Activated T-cell treated with anti-CD3 and anti-CD28 coated beads for 4 hours (primary cell): ENCODE results near the gene NPHP4.
"Not testable (repeated sequence)": the region's sequence is repeated elsewhere in the genome, so short reads cannot be mapped to it uniquely, and the experiment has no call there.

Experiments used
- DNase-seq: peaks from one replicate; pipeline ENCODE4 v3.0.0-alpha.2; 2020

The NPHP4 gene

GRCh38 chr1:6022193-6022592 lies 30.0 kb upstream of the NPHP4 start:
- DNase-seq = no peak

- DNase-seq = no peak
These were observed 27.1 kb upstream of the NPHP4 start for GRCh38 chr1:6019166-6019845.

- DNase-seq = not testable (repeated sequence)
These were observed 25.4 kb upstream of the NPHP4 start for GRCh38 chr1:6017654-6018053.

GRCh38 chr1:6016191-6016865 lies 24.1 kb upstream of the NPHP4 start:
- no peak for DNase-seq

- no peak for DNase-seq
These were observed 22.1 kb upstream of the NPHP4 start for GRCh38 chr1:6014130-6014999.

GRCh38 chr1:6013491-6013890 lies 21.3 kb upstream of the NPHP4 start:
- no peak for DNase-seq

- DNase-seq = no peak
These were observed 20.5 kb upstream of the NPHP4 start for GRCh38 chr1:6012529-6013318.

- no peak for DNase-seq
These were observed 19.7 kb upstream of the NPHP4 start for GRCh38 chr1:6011946-6012258.

- no peak for DNase-seq
These were observed 19.1 kb upstream of the NPHP4 start for GRCh38 chr1:6011161-6011945.

- DNase-seq = no peak
These were observed 18.3 kb upstream of the NPHP4 start for GRCh38 chr1:6010554-6010953.

- no peak for DNase-seq
These were observed 17.2 kb upstream of the NPHP4 start for GRCh38 chr1:6009120-6010040.

GRCh38 chr1:6008696-6009095 lies 16.5 kb upstream of the NPHP4 start:
- DNase-seq = no peak

GRCh38 chr1:6008084-6008415 lies 15.8 kb upstream of the NPHP4 start:
- no peak for DNase-seq

GRCh38 chr1:6007318-6008083 lies 15.3 kb upstream of the NPHP4 start:
- no peak for DNase-seq

- no peak for DNase-seq
These were observed 14.7 kb upstream of the NPHP4 start for GRCh38 chr1:6006882-6007281.

- no peak for DNase-seq
These were observed 13.2 kb upstream of the NPHP4 start for GRCh38 chr1:6005276-6005917.

- DNase-seq = no peak
These were observed 12.3 kb upstream of the NPHP4 start for GRCh38 chr1:6004412-6005123.

GRCh38 chr1:6003568-6004411 lies 11.6 kb upstream of the NPHP4 start:
- no peak for DNase-seq
